GM10266 (cell line): Measurements from ENCODE around the gene SMCO4.

Experiments
- DNase-seq: peaks from one replicate; pipeline ENCODE4 v3.0.0; 2012; ENCODE audit errors: extremely low spot score
- TF ChIP-seq, protein P1 (sequence below): IDR thresholded peaks from 2 replicates; pipeline ENCODE4 v1.5.1; 2012; ENCODE audit warnings: mild to moderate bottlenecking, low read depth; ENCODE audit not compliant: control insufficient read depth, insufficient read depth; ENCODE audit errors: missing control alignments

Gene SMCO4

DNA sequence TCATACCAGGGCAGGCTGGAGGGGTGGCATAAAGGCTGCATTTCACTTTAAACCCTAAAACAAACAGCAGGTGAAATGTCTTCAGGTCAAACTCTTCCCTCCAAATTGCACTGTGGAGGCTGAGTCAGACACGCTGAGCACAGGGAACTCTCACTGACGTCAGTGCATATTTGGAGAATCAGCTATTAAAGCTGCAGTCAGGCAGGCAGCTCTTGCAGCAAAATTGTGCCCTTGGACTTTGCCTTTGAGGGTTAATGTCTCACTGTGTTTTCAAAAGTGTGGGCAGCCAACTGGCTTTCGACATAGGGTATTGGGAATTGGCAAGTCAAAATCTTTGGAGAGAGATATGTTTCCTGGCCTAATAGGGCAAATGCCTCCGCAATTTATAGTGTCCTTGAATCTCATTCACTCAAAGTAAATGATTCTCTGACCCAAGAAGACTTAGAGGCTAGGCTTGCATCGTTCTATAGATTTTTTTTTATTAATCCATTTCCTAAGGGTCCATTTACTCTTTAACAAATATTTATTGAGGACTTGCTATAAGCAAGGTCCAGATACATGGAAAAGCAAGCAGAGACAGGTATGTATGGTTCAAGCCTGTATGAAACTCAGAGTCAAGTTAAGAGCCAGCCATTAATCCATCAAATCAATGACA is 27.7 kb upstream of the SMCO4 start:
- TF ChIP-seq, protein P1, sequence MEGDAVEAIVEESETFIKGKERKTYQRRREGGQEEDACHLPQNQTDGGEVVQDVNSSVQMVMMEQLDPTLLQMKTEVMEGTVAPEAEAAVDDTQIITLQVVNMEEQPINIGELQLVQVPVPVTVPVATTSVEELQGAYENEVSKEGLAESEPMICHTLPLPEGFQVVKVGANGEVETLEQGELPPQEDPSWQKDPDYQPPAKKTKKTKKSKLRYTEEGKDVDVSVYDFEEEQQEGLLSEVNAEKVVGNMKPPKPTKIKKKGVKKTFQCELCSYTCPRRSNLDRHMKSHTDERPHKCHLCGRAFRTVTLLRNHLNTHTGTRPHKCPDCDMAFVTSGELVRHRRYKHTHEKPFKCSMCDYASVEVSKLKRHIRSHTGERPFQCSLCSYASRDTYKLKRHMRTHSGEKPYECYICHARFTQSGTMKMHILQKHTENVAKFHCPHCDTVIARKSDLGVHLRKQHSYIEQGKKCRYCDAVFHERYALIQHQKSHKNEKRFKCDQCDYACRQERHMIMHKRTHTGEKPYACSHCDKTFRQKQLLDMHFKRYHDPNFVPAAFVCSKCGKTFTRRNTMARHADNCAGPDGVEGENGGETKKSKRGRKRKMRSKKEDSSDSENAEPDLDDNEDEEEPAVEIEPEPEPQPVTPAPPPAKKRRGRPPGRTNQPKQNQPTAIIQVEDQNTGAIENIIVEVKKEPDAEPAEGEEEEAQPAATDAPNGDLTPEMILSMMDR = no peak
- DNase-seq = no peak

DNA sequence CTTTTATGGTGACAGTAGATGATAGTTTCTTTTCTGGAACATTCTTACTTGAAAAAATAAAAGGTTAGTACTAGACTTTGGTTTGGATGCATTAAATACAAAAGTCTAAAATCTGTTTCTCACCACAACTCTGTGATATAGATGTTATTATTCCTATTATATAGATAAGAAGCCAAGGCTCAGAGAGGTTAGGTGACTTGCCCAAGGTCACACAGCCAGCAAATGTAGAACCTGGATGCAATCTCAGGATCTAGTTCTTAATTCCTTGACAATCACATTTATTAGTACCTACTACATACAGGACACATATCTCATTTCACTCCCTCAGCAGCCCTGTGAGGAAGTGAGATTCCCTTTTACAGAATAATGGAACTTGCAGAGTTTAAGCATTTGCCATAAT is 26.3 kb upstream of the SMCO4 start:
- TF ChIP-seq, protein P1 = no peak

DNA sequence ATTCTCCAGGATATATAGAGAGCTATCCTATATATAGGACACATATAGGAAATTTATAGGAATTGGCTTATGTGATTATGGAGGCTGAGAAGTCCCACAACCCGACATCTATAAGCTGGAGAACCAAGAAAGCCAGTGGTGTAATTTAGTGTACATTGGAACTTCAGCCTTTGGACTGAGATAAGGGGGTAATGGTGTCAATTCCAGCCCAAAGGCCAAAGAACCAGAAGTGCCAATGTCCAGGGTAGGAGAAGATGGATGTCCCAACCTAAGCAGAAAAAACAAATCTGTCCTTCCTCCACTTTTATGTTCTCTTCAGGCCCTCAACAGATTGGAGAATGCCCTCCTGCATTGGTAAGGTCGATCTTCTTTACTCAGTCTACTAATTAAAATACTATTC is 25.5 kb upstream of the SMCO4 start:
- TF ChIP-seq, protein P1 = no peak
- DNase-seq = no peak

More for the DNA sequence above, 26.3 kb upstream of the SMCO4 start:
- DNase-seq = no peak

DNA sequence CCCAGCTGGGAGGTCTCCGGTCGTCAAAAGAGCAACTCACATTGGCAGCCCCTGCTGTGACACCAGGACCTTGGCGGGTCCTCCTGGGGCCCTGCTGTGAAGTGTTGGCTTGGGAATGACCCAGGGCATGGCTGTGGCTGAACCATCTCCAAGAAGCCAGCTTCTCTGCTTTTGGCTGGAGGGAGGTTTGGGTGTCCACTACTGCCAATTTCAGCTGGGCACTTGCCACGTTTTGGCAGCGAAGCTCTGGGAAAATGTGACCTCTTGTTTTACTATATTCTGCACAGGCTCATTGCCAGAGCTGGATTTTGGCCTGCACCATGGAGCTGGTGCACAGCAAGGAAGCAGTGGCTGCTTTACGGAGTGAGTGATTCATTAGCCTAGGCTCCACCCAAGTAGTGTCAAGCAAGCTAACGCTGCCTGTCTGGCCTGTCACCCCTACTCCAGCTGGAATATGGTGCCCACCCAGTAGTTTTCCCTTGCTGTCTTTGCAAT is 24.3 kb upstream of the SMCO4 start:
- TF ChIP-seq, protein P1 = no peak
- DNase-seq = no peak

DNA sequence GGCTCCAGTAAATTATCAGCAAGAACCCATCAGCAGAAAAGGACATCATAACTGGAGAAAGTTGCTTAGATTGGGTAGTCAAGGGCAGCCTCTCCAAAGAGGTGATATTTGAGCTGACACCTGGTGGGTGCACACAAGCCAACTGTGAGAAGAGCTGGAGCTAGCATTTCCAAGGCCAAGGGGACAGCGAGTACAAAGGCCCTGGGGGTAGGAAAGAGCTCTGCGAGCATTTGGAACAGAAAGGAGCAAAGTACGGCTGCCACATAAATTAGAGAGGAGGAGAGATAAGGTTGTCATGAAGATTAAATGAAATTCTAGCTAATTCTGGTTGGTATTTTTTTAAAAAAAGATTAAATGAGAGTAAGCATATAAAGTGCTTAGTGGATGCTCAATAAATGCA is 21.7 kb upstream of the SMCO4 start:
- TF ChIP-seq, protein P1 = no peak
- no peak for DNase-seq

DNA sequence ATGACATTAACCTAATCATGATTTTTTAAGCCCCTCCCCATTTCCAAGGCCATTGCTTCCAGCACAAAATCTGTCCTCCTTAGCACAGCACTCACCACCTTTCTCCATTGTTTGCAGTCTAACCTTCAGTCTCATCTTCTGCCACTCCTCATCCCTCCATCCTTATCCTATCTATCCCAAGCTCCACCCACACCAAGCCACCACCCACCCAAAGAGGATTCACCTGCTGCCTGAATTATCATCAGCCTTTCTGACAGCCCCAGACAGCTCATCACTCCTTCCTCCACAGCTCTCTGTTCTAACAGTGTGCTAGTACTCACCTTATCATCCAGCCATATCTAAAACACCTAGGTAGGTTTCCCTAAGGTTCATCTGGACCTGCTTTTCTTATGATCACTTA is 20.7 kb upstream of the SMCO4 start:
- TF ChIP-seq, protein P1 = no peak

DNA sequence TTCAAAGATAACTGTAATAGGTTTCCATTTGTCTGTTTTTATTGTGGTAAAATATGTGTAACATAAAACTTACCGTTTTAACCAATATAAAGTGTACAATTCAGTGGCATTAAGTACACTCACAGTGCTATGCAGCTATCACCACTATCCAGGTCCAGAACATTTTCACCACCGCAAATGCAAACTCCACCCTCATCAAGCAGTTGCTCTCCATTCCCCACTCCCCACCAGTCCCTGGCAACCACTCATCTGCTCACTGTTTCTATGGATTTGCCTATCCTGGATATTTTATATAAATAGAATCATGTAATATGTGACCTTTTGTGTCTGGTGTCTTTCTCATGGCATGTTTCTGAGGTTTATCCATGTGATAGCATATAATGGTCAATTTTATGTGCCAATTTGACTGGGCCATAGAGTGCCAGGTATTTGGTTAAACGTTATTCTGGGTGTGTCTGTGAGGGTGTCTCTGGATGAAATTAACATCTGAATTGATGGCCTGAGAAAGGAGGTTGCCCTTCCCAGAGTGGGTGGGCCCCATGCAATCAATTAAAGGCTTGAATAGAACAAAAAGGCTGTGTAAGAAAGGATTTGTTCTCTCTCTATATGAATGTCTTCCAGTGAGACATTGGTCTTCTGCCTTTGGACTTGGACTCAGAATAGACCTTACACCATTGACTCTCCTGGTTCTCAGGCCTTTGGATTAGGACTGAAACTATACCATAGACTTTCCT is 17.2 kb upstream of the SMCO4 start:
- no peak for DNase-seq

More for the DNA sequence above, 20.7 kb upstream of the SMCO4 start:
- no peak for DNase-seq

More for the DNA sequence above, 17.2 kb upstream of the SMCO4 start:
- TF ChIP-seq, protein P1 = no peak
